Tibial nerve (tissue), 4 donors: ENCODE data around the gene IFITM10. TPM values are rescaled to one million over a fixed set of nuclear protein-coding genes. Genes with fewer than 3 reads are reported as not detected.

Experiments
- DNase-seq, 2 donors: peaks; one replicate each; pipeline ENCODE4 v3.0.0-alpha.2; 2019; ENCODE audit warnings: low spot score in 2 of 2
- H3K27ac ChIP-seq, 4 donors: fragments of 200-600 bp; sonication (generic) in 3 of 4; one replicate each; pipeline ENCODE4 v1.5.1; 2017 to 2019; ENCODE audit warnings: mild to moderate bottlenecking in 1 of 4
- H3K27me3 ChIP-seq, 2 donors: fragments of 200-600 bp; sonication (generic) in 1 of 2; one replicate each; pipeline versions ENCODE4 v1.5.1 to v1.6.0; 2017 to 2019
- H3K36me3 ChIP-seq, 3 donors: fragments of 200-600 bp; sonication (generic); one replicate each; pipeline ENCODE4 v1.5.1; 2018 to 2019
- H3K4me1 ChIP-seq, 4 donors: fragments of 200-600 bp; sonication (generic) in 3 of 4; one replicate each; pipeline ENCODE4 v1.5.1; 2017 to 2019
- H3K4me3 ChIP-seq, 4 donors: fragments of 200-600 bp; sonication (generic) in 3 of 4; one replicate each; pipeline ENCODE4 v1.5.1; 2017 to 2019; ENCODE audit warnings: mild to moderate bottlenecking in 1 of 4, moderate library complexity in 1 of 4
- H3K9me3 ChIP-seq, 4 donors: fragments of 200-600 bp; sonication (generic) in 3 of 4; one replicate each; pipeline ENCODE4 v1.5.1; 2017 to 2019
- EP300 ChIP-seq, 2 donors: sonication (generic); formaldehyde crosslinking; IDR thresholded peaks; one replicate each; pipeline ENCODE4 v1.6.1; 2017; ENCODE audit warnings: antibody characterized with exemption in 2 of 2, mild to moderate bottlenecking in 1 of 2
- POLR2A ChIP-seq, 2 donors: fragments of 450-650 bp; IDR thresholded peaks; one replicate each; pipeline ENCODE4 v1.6.1; 2017; ENCODE audit warnings: antibody characterized with exemption in 2 of 2, mild to moderate bottlenecking in 2 of 2, moderate library complexity in 2 of 2
- WGBS, 2 donors: methylation state at CpG; one replicate each; pipeline ENCODE4 v1.1.5; 2018; 5-methylcytosine and 5-hydroxymethylcytosine counted together
- total RNA-seq, 4 donors: library from RNA; depleted of rRNA; stranded (reverse); fragments of >200 nt; gene quantifications; one replicate each; pipeline ENCODE4 v1.1.0, GENCODE V29; 2016
- TF ChIP-seq, protein P1 (sequence below), 5 experiments: fragments of 200-600 bp in 3 of 5; fragments of 450-650 bp in 2 of 5; sonication (generic) in 3 of 5; IDR thresholded peaks; one replicate each; pipeline ENCODE4 v1.5.1; 2016 to 2019; ENCODE audit warnings: antibody characterized with exemption in 5 of 5, mild to moderate bottlenecking in 3 of 5, moderate library complexity in 2 of 5

The IFITM10 gene
- total RNA-seq, 4 donors from 2014 or later = 5.9 to 54.9 (median 13.8) TPM

DNA sequence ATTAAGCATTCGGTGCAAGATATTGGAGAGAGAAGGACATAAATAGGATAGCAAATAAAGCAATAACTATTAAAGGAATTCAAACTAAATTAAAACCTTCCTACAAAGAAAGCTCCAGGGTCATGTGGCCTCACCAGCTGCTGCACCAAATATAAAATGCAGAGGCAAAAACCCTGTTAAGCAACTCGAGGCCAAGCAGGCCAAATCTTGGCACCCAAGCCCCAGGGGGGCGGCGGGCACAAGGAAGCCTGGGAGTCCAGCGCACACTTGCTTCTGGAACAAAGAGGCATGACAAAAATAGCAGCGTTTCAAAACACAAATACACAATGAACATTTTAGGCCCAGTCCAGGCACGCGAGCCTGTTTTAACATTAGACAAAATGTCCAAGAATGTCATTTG, 32.6 kb downstream of the IFITM10 start:
- no peak for DNase-seq
- Histone ChIP-seq H3K36me3 (no peaks in the 10 kb centered on the region), H3K4me1 (peaks cover 0 to 9% (median 2%) of the 10 kb centered on the region in 4 donors), H3K9me3 (no peaks in the 10 kb centered on the region), H3K27ac (peak overlapping the region in 1 of 4 donors; percentile 44), H3K27me3 (no peaks in the 10 kb centered on the region), H3K4me3 (no peak overlapping the region)
- WGBS, 2 donors = 46 to 48% methylated on average over 8 of the region's 8 CpGs
- no peak for TF ChIP-seq POLR2A (IDR thresholded peaks at IDR 0.05)
- peak; percentile 14 to 49 for TF ChIP-seq EP300 (IDR thresholded peaks at IDR 0.05)

DNA sequence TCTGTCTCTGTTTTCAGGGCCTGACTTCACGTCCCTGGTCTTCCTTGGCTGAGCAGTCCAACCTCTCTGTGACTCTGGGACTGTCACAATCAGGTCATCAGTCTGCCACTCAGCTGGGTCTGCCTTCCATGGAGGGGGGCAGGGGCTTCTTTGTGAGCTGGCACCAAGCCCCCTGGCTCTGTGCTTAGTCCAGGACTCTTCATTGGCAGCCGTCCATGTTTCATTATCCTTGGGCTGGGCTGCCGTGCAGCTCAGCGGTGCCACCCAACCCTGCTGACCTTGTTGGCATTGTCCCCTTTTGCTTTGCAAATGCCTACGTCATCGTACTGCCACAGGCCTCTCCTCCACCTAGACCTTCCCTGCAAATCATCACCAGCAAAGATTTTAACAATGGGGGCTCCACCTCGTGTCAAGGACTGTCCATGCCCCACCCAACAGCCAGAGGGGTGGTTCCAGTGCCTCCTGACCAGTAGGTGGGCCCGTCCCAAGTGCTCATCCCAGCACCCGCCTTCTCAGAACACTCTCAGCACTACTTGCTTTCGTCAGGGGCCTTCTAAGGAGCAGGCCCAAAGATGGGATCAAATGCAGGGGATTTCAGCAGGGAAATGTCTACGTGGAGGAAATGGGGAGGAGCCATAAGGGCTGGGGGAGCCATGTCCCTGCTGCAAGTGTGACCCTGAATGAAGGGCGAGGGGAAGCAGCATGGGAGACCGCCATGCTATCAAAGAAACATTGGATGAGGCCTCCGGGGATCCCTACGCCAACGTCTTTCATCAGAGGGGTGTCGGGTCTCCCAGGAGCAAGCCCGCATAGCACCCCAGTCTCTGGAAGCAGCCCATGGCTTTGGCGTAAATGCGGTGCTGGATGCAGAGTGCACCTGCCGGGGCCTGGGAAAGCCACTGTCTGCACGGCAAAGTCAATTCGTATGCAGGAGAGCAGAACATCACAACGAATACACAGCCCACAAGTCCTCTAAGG, 35.2 kb downstream of the IFITM10 start:
- no peaks in the 10 kb centered on the region for H3K27me3 ChIP-seq

DNA sequence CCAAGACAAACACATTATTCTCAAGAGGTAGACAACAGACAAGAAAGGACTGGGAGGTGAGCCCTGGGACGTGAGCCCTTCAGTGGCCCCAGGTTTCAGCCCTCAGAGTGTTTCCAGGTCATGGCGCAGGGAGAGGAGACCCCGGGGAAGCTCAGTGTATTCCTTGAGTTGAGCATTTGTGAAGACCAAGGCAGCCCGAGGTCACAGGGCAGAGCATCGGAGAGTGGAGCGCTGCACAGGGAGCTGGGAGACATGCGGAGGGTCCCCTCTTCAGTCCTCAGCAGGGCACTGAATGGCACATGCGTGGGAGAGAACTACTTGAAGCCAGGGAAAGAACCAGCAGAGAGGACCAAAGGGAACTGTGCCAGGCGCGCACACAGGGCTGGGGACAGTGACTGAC, 41.7 kb downstream of the IFITM10 start:
- no peaks in the 10 kb centered on the region for H3K9me3 ChIP-seq
- H3K27ac ChIP-seq = no peak overlapping the region
- H3K4me3 ChIP-seq = no peak overlapping the region
- H3K27me3 ChIP-seq = peaks cover 0 to 6% of the 10 kb centered on the region in 2 donors
- 75 to 78% methylated on average over 10 of the region's 10 CpGs for WGBS, 2 donors
- H3K4me1 ChIP-seq = no peaks in the 10 kb centered on the region
- TF ChIP-seq, protein P1, sequence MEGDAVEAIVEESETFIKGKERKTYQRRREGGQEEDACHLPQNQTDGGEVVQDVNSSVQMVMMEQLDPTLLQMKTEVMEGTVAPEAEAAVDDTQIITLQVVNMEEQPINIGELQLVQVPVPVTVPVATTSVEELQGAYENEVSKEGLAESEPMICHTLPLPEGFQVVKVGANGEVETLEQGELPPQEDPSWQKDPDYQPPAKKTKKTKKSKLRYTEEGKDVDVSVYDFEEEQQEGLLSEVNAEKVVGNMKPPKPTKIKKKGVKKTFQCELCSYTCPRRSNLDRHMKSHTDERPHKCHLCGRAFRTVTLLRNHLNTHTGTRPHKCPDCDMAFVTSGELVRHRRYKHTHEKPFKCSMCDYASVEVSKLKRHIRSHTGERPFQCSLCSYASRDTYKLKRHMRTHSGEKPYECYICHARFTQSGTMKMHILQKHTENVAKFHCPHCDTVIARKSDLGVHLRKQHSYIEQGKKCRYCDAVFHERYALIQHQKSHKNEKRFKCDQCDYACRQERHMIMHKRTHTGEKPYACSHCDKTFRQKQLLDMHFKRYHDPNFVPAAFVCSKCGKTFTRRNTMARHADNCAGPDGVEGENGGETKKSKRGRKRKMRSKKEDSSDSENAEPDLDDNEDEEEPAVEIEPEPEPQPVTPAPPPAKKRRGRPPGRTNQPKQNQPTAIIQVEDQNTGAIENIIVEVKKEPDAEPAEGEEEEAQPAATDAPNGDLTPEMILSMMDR (IDR thresholded peaks at IDR 0.05) = no peak
- TF ChIP-seq POLR2A (IDR thresholded peaks at IDR 0.05) (no peak), EP300 (IDR thresholded peaks at IDR 0.05) (no peak)
- DNase-seq = no peak
- H3K36me3 ChIP-seq = no peaks in the 10 kb centered on the region

More for the DNA sequence above, 35.2 kb downstream of the IFITM10 start:
- 79 to 85% methylated on average over 22 to 24 of the region's 24 CpGs for WGBS, 2 donors
- Histone ChIP-seq H3K9me3 (no peaks in the 10 kb centered on the region), H3K4me1 (peaks cover 0 to 9% (median 2%) of the 10 kb centered on the region in 4 donors), H3K36me3 (no peaks in the 10 kb centered on the region), H3K4me3 (no peak overlapping the region), H3K27ac (no peak overlapping the region)
- TF ChIP-seq EP300 (IDR thresholded peaks at IDR 0.05) (no peak), POLR2A (IDR thresholded peaks at IDR 0.05) (no peak)
- TF ChIP-seq, protein P1 (IDR thresholded peaks at IDR 0.05) = no peak
- no peak for DNase-seq

DNA sequence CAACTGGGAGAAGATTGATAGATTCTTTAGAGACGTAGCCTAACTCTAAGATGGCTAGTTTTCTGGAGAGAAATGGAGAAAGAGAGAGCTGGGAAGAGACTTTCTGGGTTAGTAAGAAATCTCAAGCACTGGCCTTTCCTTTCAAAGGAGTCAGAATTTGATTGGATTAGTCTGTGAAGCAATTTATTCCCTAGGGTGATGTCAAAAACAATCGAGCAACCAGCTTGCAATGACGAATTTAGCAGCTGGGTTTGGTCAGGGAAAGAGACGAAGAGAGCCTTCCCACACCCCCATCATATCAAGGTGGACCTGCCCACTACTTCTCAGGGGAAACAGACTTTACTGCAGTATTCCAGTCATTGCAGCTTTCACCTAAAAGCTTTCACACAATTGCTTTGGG, 42.6 kb downstream of the IFITM10 start:
- no peak for TF ChIP-seq EP300 (IDR thresholded peaks at IDR 0.05)
- TF ChIP-seq POLR2A (IDR thresholded peaks at IDR 0.05) = no peak
- TF ChIP-seq, protein P1 (IDR thresholded peaks at IDR 0.05) = no peak
- DNase-seq = no peak
- Histone ChIP-seq H3K27me3 (peaks cover 0 to 6% of the 10 kb centered on the region in 2 donors), H3K4me1 (no peaks in the 10 kb centered on the region), H3K9me3 (no peaks in the 10 kb centered on the region), H3K27ac (no peak overlapping the region), H3K4me3 (no peak overlapping the region), H3K36me3 (no peaks in the 10 kb centered on the region)
- WGBS, 2 donors = 46 to 47% methylated on average over 4 of the region's 4 CpGs

DNA sequence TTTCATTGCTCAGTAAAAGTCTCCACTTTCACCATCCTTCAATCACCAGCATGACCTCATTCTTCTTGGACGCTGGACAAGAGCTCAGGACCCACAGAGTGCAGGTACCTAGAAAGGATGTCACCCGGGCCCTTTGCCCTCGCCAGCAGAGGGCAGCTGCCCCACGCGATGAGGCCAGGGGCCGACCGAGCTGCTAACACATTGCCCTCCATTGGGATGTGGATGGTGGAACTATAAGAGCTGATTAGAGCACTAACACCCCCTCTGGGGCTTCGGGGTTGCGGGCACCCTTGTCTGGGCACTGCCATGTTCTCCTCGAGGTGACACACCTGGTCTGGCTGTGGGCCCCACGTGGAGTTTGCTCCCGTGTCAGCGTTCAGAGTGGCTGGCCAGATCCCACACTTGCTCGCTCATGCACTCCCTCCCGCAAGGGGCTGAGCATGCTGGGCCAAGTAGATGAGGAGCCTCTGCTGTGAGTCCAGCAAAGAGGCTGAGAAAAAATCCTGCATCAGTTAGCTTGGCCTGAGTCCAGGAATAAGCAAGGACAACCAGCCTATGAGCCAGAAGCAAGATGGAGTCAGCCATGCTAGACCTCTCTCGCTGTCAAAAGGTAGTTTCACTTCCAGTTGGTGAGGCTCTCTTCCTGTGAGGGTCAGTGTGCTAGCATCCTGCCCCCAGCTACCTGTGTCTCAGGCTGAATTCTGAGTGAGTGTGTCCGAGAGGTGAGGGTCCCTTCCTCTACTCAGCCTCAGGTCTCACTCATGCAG, 43.6 kb downstream of the IFITM10 start:
- Histone ChIP-seq H3K36me3 (no peaks in the 10 kb centered on the region), H3K4me3 (no peak overlapping the region), H3K4me1 (no peaks in the 10 kb centered on the region), H3K27ac (no peak overlapping the region), H3K27me3 (peaks cover 0 to 6% of the 10 kb centered on the region in 2 donors), H3K9me3 (no peaks in the 10 kb centered on the region)
- DNase-seq = no peak
- TF ChIP-seq POLR2A (IDR thresholded peaks at IDR 0.05) (no peak), EP300 (IDR thresholded peaks at IDR 0.05) (no peak)
- TF ChIP-seq, protein P1 (IDR thresholded peaks at IDR 0.05) = no peak
- WGBS, 2 donors = 85 to 86% methylated on average over 15 to 17 of the region's 17 CpGs
